Mesenchymal stem cell (in vitro differentiated cells and primary cell): ENCODE results near the gene DOCK2.
A peak's percentile ranks its signal among the peaks of the same experiment; 100 is the strongest.

ENCODE experiments used
- DNase-seq: peaks from one replicate; pipeline ENCODE4 v3.0.0-alpha.2; 2013
- H2AFZ ChIP-seq: one replicate; pipeline ENCODE4 v1.6.1; 2013; ENCODE audit warnings: low read depth, mild to moderate bottlenecking, control low read depth, inconsistent platforms, low read length, moderate library complexity
- H2AK5ac ChIP-seq: 2 replicates; pipeline ENCODE4 v1.6.1; 2013; ENCODE audit warnings: low read length, moderate library complexity, mild to moderate bottlenecking, inconsistent platforms; ENCODE audit not compliant: severe bottlenecking
- H2BK120ac ChIP-seq: one replicate; pipeline ENCODE4 v1.6.1; 2013; ENCODE audit warnings: low read depth, mild to moderate bottlenecking, inconsistent platforms, low read length, moderate library complexity
- H2BK12ac ChIP-seq, 2 experiments: one replicate each; pipeline ENCODE4 v1.6.1; 2013; ENCODE audit warnings: inconsistent platforms in 2 of 2, low read length in 2 of 2, mild to moderate bottlenecking in 2 of 2, moderate library complexity in 2 of 2, control low read depth in 1 of 2
- H2BK15ac ChIP-seq: one replicate; pipeline ENCODE4 v1.6.1; 2013; ENCODE audit warnings: mild to moderate bottlenecking, low read depth, inconsistent platforms; ENCODE audit not compliant: poor library complexity, severe bottlenecking
- H2BK5ac ChIP-seq: 2 replicates; pipeline ENCODE4 v1.6.1; 2013; ENCODE audit warnings: low read depth, mild to moderate bottlenecking, low read length, control low read depth, inconsistent platforms; ENCODE audit not compliant: poor library complexity, severe bottlenecking
- H3K14ac ChIP-seq, 2 experiments: one replicate each; pipeline ENCODE4 v1.6.1; 2013; ENCODE audit warnings: inconsistent platforms in 2 of 2, low read length in 2 of 2, control low read depth in 1 of 2, mild to moderate bottlenecking in 1 of 2, moderate library complexity in 1 of 2
- H3K18ac ChIP-seq, 2 experiments: one replicate each; pipeline ENCODE4 v1.6.1; 2013; ENCODE audit warnings: inconsistent platforms in 2 of 2, low read length in 2 of 2, control low read depth in 1 of 2, low read depth in 1 of 2, mild to moderate bottlenecking in 1 of 2
- H3K23ac ChIP-seq, 2 experiments: one replicate each; pipeline ENCODE4 v1.6.1; 2013; ENCODE audit warnings: inconsistent platforms in 2 of 2, low read length in 2 of 2, mild to moderate bottlenecking in 2 of 2, moderate library complexity in 2 of 2, control low read depth in 1 of 2
- H3K27ac ChIP-seq: 2 replicates; pipeline ENCODE4 v1.5.1; 2013; ENCODE audit warnings: mild to moderate bottlenecking, moderate library complexity, low read length, control low read depth, inconsistent platforms; ENCODE audit not compliant: poor library complexity, severe bottlenecking
- H3K27me3 ChIP-seq, 2 experiments: 2 replicates each; pipeline versions ENCODE4 v1.6.1 to v1.7.0; 2013; ENCODE audit warnings: low read length in 2 of 2, mild to moderate bottlenecking in 2 of 2, moderate library complexity in 2 of 2, control low read depth in 1 of 2, inconsistent platforms in 1 of 2; ENCODE audit not compliant: control insufficient read depth in 1 of 2, insufficient read depth in 1 of 2
- H3K36me3 ChIP-seq, 2 experiments: 2 replicates each; pipeline versions ENCODE4 v1.6.1 to v1.7.0; 2013; ENCODE audit warnings: low read length in 2 of 2, control low read depth in 1 of 2, inconsistent platforms in 1 of 2, low read depth in 1 of 2, mild to moderate bottlenecking in 1 of 2; ENCODE audit not compliant: insufficient read depth in 2 of 2, control insufficient read depth in 1 of 2
- H3K4ac ChIP-seq, 2 experiments: one replicate each; pipeline ENCODE4 v1.6.1; 2013; ENCODE audit warnings: inconsistent platforms in 2 of 2, low read length in 2 of 2, mild to moderate bottlenecking in 2 of 2, moderate library complexity in 2 of 2, control low read depth in 1 of 2, low read depth in 1 of 2
- H3K4me1 ChIP-seq: 2 replicates; pipeline ENCODE4 v1.6.1; 2013; ENCODE audit warnings: low read depth, low read length, control low read depth; ENCODE audit not compliant: control insufficient read depth, insufficient read depth
- H3K4me2 ChIP-seq: 2 replicates; pipeline ENCODE4 v1.6.1; 2013; ENCODE audit warnings: low read length, mild to moderate bottlenecking, inconsistent platforms; ENCODE audit not compliant: poor library complexity, severe bottlenecking
- H3K4me3 ChIP-seq, 2 experiments: 2 replicates each; pipeline versions ENCODE4 v1.5.1 to v1.7.0; 2013; ENCODE audit warnings: low read length in 2 of 2, mild to moderate bottlenecking in 2 of 2, control low read depth in 1 of 2, low read depth in 1 of 2; ENCODE audit not compliant: insufficient read depth in 1 of 2
- H3K79me1 ChIP-seq: replicated peaks from 2 replicates; pipeline ENCODE4 v1.6.1; 2013; ENCODE audit warnings: mild to moderate bottlenecking, control low read depth, low read length, inconsistent platforms; ENCODE audit not compliant: poor library complexity, severe bottlenecking
- H3K9ac ChIP-seq: 2 replicates; pipeline ENCODE4 v1.7.0; 2013; ENCODE audit warnings: mild to moderate bottlenecking, low read length, moderate library complexity
- H3K9me3 ChIP-seq: 2 replicates; pipeline ENCODE4 v1.7.0; 2013; ENCODE audit warnings: mild to moderate bottlenecking, low read length; ENCODE audit not compliant: control insufficient read depth
- H4K8ac ChIP-seq: one replicate; pipeline ENCODE4 v1.6.1; 2013; ENCODE audit warnings: inconsistent platforms, mild to moderate bottlenecking, low read length, moderate library complexity
- H4K91ac ChIP-seq: one replicate; pipeline ENCODE4 v1.6.1; 2013; ENCODE audit warnings: mild to moderate bottlenecking, low read length, inconsistent platforms
- WGBS: methylation state at CpG from one replicate; pipeline ENCODE4 v1.1.7; 2013; ENCODE audit warnings: mixed read lengths; 5-methylcytosine and 5-hydroxymethylcytosine counted together

DOCK2 gene

GRCh38 chr5:169758886-169759285 is 121.8 kb downstream of the DOCK2 start:
- H3K14ac ChIP-seq: no peak overlapping the region
- no peak overlapping the region for H2BK15ac ChIP-seq
- H2BK12ac ChIP-seq: no peak overlapping the region
- no peak overlapping the region for H4K8ac ChIP-seq
- no peaks in the 10 kb centered on the region for H3K9me3 ChIP-seq
- H2AK5ac ChIP-seq: no peak overlapping the region
- no peak overlapping the region for H2BK120ac ChIP-seq
- no peaks in the 10 kb centered on the region for H3K79me1 ChIP-seq
- no peaks in the 10 kb centered on the region for H3K27me3 ChIP-seq
- no peak overlapping the region for H3K9ac ChIP-seq
- H3K23ac ChIP-seq: no peak overlapping the region
- no peak overlapping the region for H3K4ac ChIP-seq
- H3K4me1 ChIP-seq: peaks cover 4% of the 10 kb centered on the region
- no peak overlapping the region for H3K27ac ChIP-seq
- no peak overlapping the region for H4K91ac ChIP-seq
- H3K36me3 ChIP-seq: no peaks in the 10 kb centered on the region
- no peak overlapping the region for H2AFZ ChIP-seq
- H3K18ac ChIP-seq: peak overlapping the region in 1 of 2 experiments; percentile 4
- H2BK5ac ChIP-seq: no peak overlapping the region
- H3K4me2 ChIP-seq: no peak overlapping the region
- DNase-seq: no peak
- H3K4me3 ChIP-seq: no peak overlapping the region

GRCh38 chr5:169760229-169760628 is 123.2 kb downstream of the DOCK2 start:
- H3K18ac ChIP-seq: no peak overlapping the region
- H2BK5ac ChIP-seq: no peak overlapping the region
- no peaks in the 10 kb centered on the region for H3K9me3 ChIP-seq
- no peak overlapping the region for H3K23ac ChIP-seq
- H3K4me2 ChIP-seq: no peak overlapping the region
- H2BK12ac ChIP-seq: no peak overlapping the region
- H2BK120ac ChIP-seq: no peak overlapping the region
- H2BK15ac ChIP-seq: no peak overlapping the region
- H3K79me1 ChIP-seq: peaks cover 2% of the 10 kb centered on the region
- no peak overlapping the region for H2AK5ac ChIP-seq
- H3K4me1 ChIP-seq: peaks cover 6% of the 10 kb centered on the region
- no peaks in the 10 kb centered on the region for H3K27me3 ChIP-seq
- H2AFZ ChIP-seq: no peak overlapping the region
- no peak overlapping the region for H3K4ac ChIP-seq
- H3K27ac ChIP-seq: no peak overlapping the region
- no peak overlapping the region for H3K14ac ChIP-seq
- DNase-seq: no peak
- no peak overlapping the region for H3K4me3 ChIP-seq
- H4K91ac ChIP-seq: no peak overlapping the region
- H4K8ac ChIP-seq: no peak overlapping the region
- no peak overlapping the region for H3K9ac ChIP-seq
- no peaks in the 10 kb centered on the region for H3K36me3 ChIP-seq

DNA sequence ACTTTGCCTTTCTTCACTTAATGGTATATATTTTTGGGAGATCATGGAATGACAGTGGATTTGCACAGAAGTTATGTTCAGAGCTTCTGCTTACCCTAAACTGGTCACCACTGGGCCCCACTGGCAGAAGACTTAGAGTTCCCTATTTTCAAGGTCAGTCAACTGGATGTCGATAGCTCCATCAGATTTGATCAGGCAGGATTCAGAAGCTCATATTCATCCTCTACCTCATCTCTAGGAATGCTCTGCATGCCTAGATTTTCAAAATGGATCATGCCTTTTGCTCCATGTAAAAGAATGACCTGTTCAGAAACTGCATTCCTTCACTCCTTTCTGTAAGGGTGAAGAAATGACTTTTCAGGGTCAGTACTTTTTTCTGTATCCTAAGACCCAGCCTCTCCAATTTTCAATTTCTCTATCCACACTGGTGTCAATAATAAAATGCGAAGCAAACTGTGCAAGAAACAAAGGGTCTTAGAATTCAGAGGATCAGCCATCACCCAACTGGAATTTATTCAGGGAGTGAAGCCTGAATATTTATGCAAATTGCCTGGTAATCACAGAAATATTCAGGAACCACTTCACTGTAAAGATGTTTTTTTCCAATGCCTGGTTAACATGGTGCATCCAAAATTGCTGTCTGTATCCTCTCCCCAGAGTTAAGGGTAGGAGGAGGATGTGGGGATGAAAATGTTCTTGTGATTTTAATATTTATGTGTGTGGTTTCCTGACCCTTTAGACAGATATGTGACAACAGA is 125.4 kb downstream of the DOCK2 start:
- WGBS: 50% methylated on average over 2 of the region's 2 CpGs
- DNase-seq: peak; percentile 43

GRCh38 chr5:169763376-169764017 is 126.4 kb downstream of the DOCK2 start:
- H3K27ac ChIP-seq: peak overlapping the region; percentile 29
- no peak overlapping the region for H2BK15ac ChIP-seq
- peak overlapping the region; percentile 1 for H4K8ac ChIP-seq
- peak overlapping the region; percentile 19 for H2BK120ac ChIP-seq
- H3K4me2 ChIP-seq: no peak overlapping the region
- peaks cover 2% of the 10 kb centered on the region for H3K79me1 ChIP-seq
- H3K4me3 ChIP-seq: no peak overlapping the region
- no peak overlapping the region for H3K9ac ChIP-seq
- no peaks in the 10 kb centered on the region for H3K9me3 ChIP-seq
- 94% methylated on average over 7 of the region's 8 CpGs for WGBS
- H2BK5ac ChIP-seq: no peak overlapping the region
- no peak overlapping the region for H2AFZ ChIP-seq
- peak overlapping the region in 1 of 2 experiments; percentile 80 for H2BK12ac ChIP-seq
- peak overlapping the region; percentile 66 for H4K91ac ChIP-seq
- H3K18ac ChIP-seq: peak overlapping the region; percentile 86 to 87
- H3K27me3 ChIP-seq: no peaks in the 10 kb centered on the region
- peak overlapping the region; percentile 82 for H2AK5ac ChIP-seq
- H3K4ac ChIP-seq: peak overlapping the region; percentile 24 to 57
- no peak overlapping the region for H3K23ac ChIP-seq
- no peaks in the 10 kb centered on the region for H3K36me3 ChIP-seq
- peaks cover 10% of the 10 kb centered on the region for H3K4me1 ChIP-seq
- no peak for DNase-seq
- no peak overlapping the region for H3K14ac ChIP-seq

More for the DNA sequence above, 125.4 kb downstream of the DOCK2 start:
- H3K36me3 ChIP-seq: no peaks in the 10 kb centered on the region
- no peak overlapping the region for H2BK5ac ChIP-seq
- peaks cover 2% of the 10 kb centered on the region for H3K79me1 ChIP-seq
- no peaks in the 10 kb centered on the region for H3K27me3 ChIP-seq
- no peak overlapping the region for H2BK12ac ChIP-seq
- H2AFZ ChIP-seq: no peak overlapping the region
- no peak overlapping the region for H3K9ac ChIP-seq
- no peak overlapping the region for H2BK15ac ChIP-seq
- no peak overlapping the region for H3K4me3 ChIP-seq
- peak overlapping the region; percentile 90 for H2AK5ac ChIP-seq
- no peak overlapping the region for H3K4ac ChIP-seq
- no peak overlapping the region for H3K4me2 ChIP-seq
- peak overlapping the region; percentile 75 for H3K27ac ChIP-seq
- H4K91ac ChIP-seq: no peak overlapping the region
- no peaks in the 10 kb centered on the region for H3K9me3 ChIP-seq
- H3K23ac ChIP-seq: no peak overlapping the region
- H3K4me1 ChIP-seq: peaks cover 6% of the 10 kb centered on the region
- H3K14ac ChIP-seq: no peak overlapping the region
- H4K8ac ChIP-seq: no peak overlapping the region
- H3K18ac ChIP-seq: no peak overlapping the region
- no peak overlapping the region for H2BK120ac ChIP-seq
